Measurements from ENCODE around the gene FAM221A.
"Not testable (repeated sequence)": the region's sequence is repeated elsewhere in the genome, so short reads cannot be mapped to it uniquely, and the experiment has no call there.

The FAM221A gene

GRCh38 chr7:23709081-23709750, 29.2 kb downstream of the FAM221A start:
- DNase-seq = no peak

GRCh38 chr7:23710000-23710399, 30.0 kb downstream of the FAM221A start, which contains the start of gene STK31:
STK31 (plus strand) TSS chr7:23710219; CDS start chr7:23710286, 67 bp downstream.
- DNase-seq = no peak

GRCh38 chr7:23712368-23713284, 32.6 kb downstream of the FAM221A start:
- peak; percentile 73 for DNase-seq

GRCh38 chr7:23713285-23714149, 33.5 kb downstream of the FAM221A start:
- DNase-seq = no peak

- DNase-seq = no peak
Observed at GRCh38 chr7:23714150-23714464, 34.1 kb downstream of the FAM221A start.

- no peak for DNase-seq
Observed at GRCh38 chr7:23714579-23714978, 34.6 kb downstream of the FAM221A start.

- DNase-seq = no peak
Observed at GRCh38 chr7:23715099-23715498, 35.1 kb downstream of the FAM221A start.

- DNase-seq = no peak
Observed at GRCh38 chr7:23717788-23718187, 37.8 kb downstream of the FAM221A start.

- DNase-seq = no peak
Observed at GRCh38 chr7:23721456-23721855, 41.5 kb downstream of the FAM221A start.

- not testable (repeated sequence) for DNase-seq
Observed at GRCh38 chr7:23722587-23723216, 42.7 kb downstream of the FAM221A start.

- not testable (repeated sequence) for DNase-seq
Observed at GRCh38 chr7:23724113-23724512, 44.1 kb downstream of the FAM221A start.

- DNase-seq = no peak
Observed at GRCh38 chr7:23742051-23742450, 62.1 kb downstream of the FAM221A start.

GRCh38 chr7:23743226-23743625, 63.2 kb downstream of the FAM221A start:
- no peak for DNase-seq

GRCh38 chr7:23746629-23747028, 66.6 kb downstream of the FAM221A start:
- DNase-seq = no peak

- DNase-seq = no peak
Observed at GRCh38 chr7:23751852-23752251, 71.9 kb downstream of the FAM221A start.
